H1 (cell line): ENCODE results near the gene SNX20. TPM values are rescaled to one million over a fixed set of nuclear protein-coding genes. Genes with fewer than 3 reads are reported as not detected.

ENCODE experiments used
- CTCF ChIA-PET: fragments of 300-600 bp; sonication (Branson Sonifier 250); formaldehyde crosslinking; loops from one replicate; lab custom pipeline; 2021; ENCODE audit not compliant: partially characterized antibody; lab: Charles Lee
- POLR2A ChIA-PET: fragments of 300-600 bp; sonication (Branson Sonifier 250); formaldehyde crosslinking; loops from one replicate; lab custom pipeline; 2021; ENCODE audit warnings: inconsistent platforms; ENCODE audit not compliant: partially characterized antibody; lab: Charles Lee
- DNase-seq, 2 experiments: peaks; one replicate each; pipeline versions ENCODE4 v3.0.0 to v3.0.0-alpha.2; 2010 to 2022; ENCODE audit warnings: low spot score in 2 of 2, low read depth in 1 of 2, mixed read lengths in 1 of 2
- FAIRE-seq: peaks from 2 replicates; lab custom pipeline; 2011; peaks lifted over from hg19 to GRCh38; lab: Jason Lieb, UNC
- H2AFZ ChIP-seq: 2 replicates; pipeline ENCODE4 v1.8.1; 2012; ENCODE audit warnings: low read length, inconsistent platforms
- H2AK5ac ChIP-seq: 2 replicates; pipeline ENCODE4 v1.6.1; 2013; ENCODE audit warnings: low read depth, low read length
- H2BK120ac ChIP-seq: replicated peaks from 2 replicates; pipeline ENCODE3; 2013; ENCODE audit warnings: low read depth, low read length, inconsistent platforms
- H2BK12ac ChIP-seq: 2 replicates; pipeline ENCODE4 v1.6.1; 2013; ENCODE audit warnings: low read depth, low read length
- H2BK15ac ChIP-seq: 2 replicates; pipeline ENCODE4 v1.6.1; 2013; ENCODE audit warnings: low read length
- H2BK20ac ChIP-seq: 2 replicates; pipeline ENCODE4 v1.6.1; 2013; ENCODE audit warnings: low read length
- H2BK5ac ChIP-seq: 2 replicates; pipeline ENCODE4 v1.6.1; 2013; ENCODE audit warnings: low read depth, low read length
- H3K14ac ChIP-seq: 2 replicates; pipeline ENCODE4 v1.6.1; 2013; ENCODE audit warnings: inconsistent platforms; ENCODE audit not compliant: insufficient read length
- H3K18ac ChIP-seq: 2 replicates; pipeline ENCODE4 v1.6.1; 2013; ENCODE audit warnings: low read length; ENCODE audit errors: extremely low read depth
- H3K23ac ChIP-seq: 2 replicates; pipeline ENCODE4 v1.6.1; 2013; ENCODE audit warnings: inconsistent platforms; ENCODE audit not compliant: insufficient read length
- H3K23me2 ChIP-seq: 2 replicates; pipeline ENCODE4 v1.6.1; 2013; ENCODE audit warnings: low read depth, low read length
- H3K27ac ChIP-seq: 2 replicates; pipeline ENCODE4 v1.6.1; 2011; ENCODE audit warnings: low read depth, low read length, inconsistent platforms
- H3K27me3 ChIP-seq, 4 experiments: replicated peaks in 1 of 4; 1 replicate in 1 of 4; 2 replicates in 3 of 4; pipeline versions ENCODE4 v1.6.1 to v1.8.1; 2011 to 2013; ENCODE audit warnings: low read length in 3 of 4, mild to moderate bottlenecking in 3 of 4, inconsistent platforms in 2 of 4, mixed read lengths in 2 of 4, moderate library complexity in 1 of 4; ENCODE audit not compliant: control insufficient read depth in 3 of 4, insufficient read depth in 3 of 4; ENCODE audit errors: extremely low read depth in 1 of 4
- H3K36me3 ChIP-seq, 4 experiments: 2 replicates each; pipeline versions ENCODE4 v1.6.1 to v1.8.1; 2011 to 2013; ENCODE audit warnings: mild to moderate bottlenecking in 4 of 4, low read length in 3 of 4, moderate library complexity in 2 of 4, control low read depth in 1 of 4, inconsistent platforms in 1 of 4; ENCODE audit not compliant: insufficient read depth in 4 of 4, control insufficient read depth in 2 of 4
- H3K4ac ChIP-seq: replicated peaks from 2 replicates; pipeline ENCODE3; 2013; ENCODE audit warnings: low read length, low read depth, mixed read lengths, inconsistent platforms; ENCODE audit not compliant: insufficient read length
- H3K4me1 ChIP-seq, 4 experiments: replicated peaks in 1 of 4; 1 replicate in 1 of 4; 2 replicates in 3 of 4; pipeline versions ENCODE4 v1.6.1 to v1.8.1; 2011 to 2013; ENCODE audit warnings: low read length in 3 of 4, inconsistent platforms in 2 of 4, mixed read lengths in 1 of 4; ENCODE audit not compliant: insufficient read depth in 4 of 4, control insufficient read depth in 3 of 4
- H3K4me2 ChIP-seq, 2 experiments: 2 replicates each; pipeline versions ENCODE4 v1.6.1 to v1.8.1; 2011 to 2013; ENCODE audit warnings: low read depth in 2 of 2, low read length in 2 of 2, control low read depth in 1 of 2, inconsistent platforms in 1 of 2, mild to moderate bottlenecking in 1 of 2; ENCODE audit not compliant: insufficient read depth in 1 of 2
- H3K4me3 ChIP-seq, 4 experiments: fragments of 200-600, 300-600 bp in 1 of 4; sonication (generic), shearing (Covaris generic), sonication (Bioruptor Twin) in 1 of 4; 2 replicates each; pipeline versions ENCODE4 v1.5.1 to v1.8.1; 2011 to 2016; ENCODE audit warnings: low read length in 4 of 4, low read depth in 3 of 4, control low read depth in 2 of 4, inconsistent platforms in 2 of 4, mild to moderate bottlenecking in 2 of 4, mixed read lengths in 1 of 4, moderate library complexity in 1 of 4; ENCODE audit not compliant: insufficient read depth in 2 of 4; ENCODE audit errors: extremely low read depth in 1 of 4
- H3K56ac ChIP-seq: replicated peaks from 2 replicates; pipeline ENCODE3; 2013; ENCODE audit warnings: low read depth, mild to moderate bottlenecking, mixed read lengths, low read length, inconsistent platforms; ENCODE audit not compliant: insufficient read length
- H3K79me1 ChIP-seq: 2 replicates; pipeline ENCODE4 v1.6.1; 2013; ENCODE audit warnings: low read depth, low read length, control low read depth
- H3K79me2 ChIP-seq, 2 experiments: 2 replicates each; pipeline versions ENCODE4 v1.6.1 to v1.8.1; 2012 to 2013; ENCODE audit warnings: low read length in 2 of 2, mild to moderate bottlenecking in 2 of 2, inconsistent platforms in 1 of 2; ENCODE audit not compliant: insufficient read depth in 2 of 2, control insufficient read depth in 1 of 2
- H3K9ac ChIP-seq, 4 experiments: replicated peaks in 1 of 4; 1 replicate in 1 of 4; 2 replicates in 3 of 4; pipeline versions ENCODE4 v1.6.1 to v1.8.1; 2011 to 2013; ENCODE audit warnings: low read depth in 3 of 4, low read length in 3 of 4, control low read depth in 2 of 4, mild to moderate bottlenecking in 2 of 4, moderate library complexity in 2 of 4, inconsistent platforms in 1 of 4; ENCODE audit errors: extremely low read depth in 1 of 4
- H3K9me3 ChIP-seq, 2 experiments: 2 replicates each; pipeline versions ENCODE4 v1.6.1 to v1.8.1; 2012 to 2013; ENCODE audit warnings: mild to moderate bottlenecking in 2 of 2, moderate library complexity in 2 of 2, control low read depth in 1 of 2, inconsistent platforms in 1 of 2, low read depth in 1 of 2, low read length in 1 of 2, mixed read lengths in 1 of 2; ENCODE audit not compliant: insufficient read depth in 2 of 2
- H4K20me1 ChIP-seq, 2 experiments: replicated peaks in 1 of 2; 2 replicates each; pipeline versions ENCODE3 to v1.8.1; 2011 to 2013; ENCODE audit warnings: inconsistent platforms in 2 of 2, low read length in 2 of 2, mild to moderate bottlenecking in 1 of 2; ENCODE audit not compliant: insufficient read depth in 2 of 2, control insufficient read depth in 1 of 2
- H4K5ac ChIP-seq: 2 replicates; pipeline ENCODE4 v1.6.1; 2013; ENCODE audit warnings: low read length, low read depth, mixed read lengths, inconsistent platforms; ENCODE audit not compliant: insufficient read length
- H4K8ac ChIP-seq: 2 replicates; pipeline ENCODE4 v1.8.0; 2013; ENCODE audit warnings: mild to moderate bottlenecking, moderate library complexity, low read length, inconsistent platforms; ENCODE audit not compliant: insufficient read depth; ENCODE audit errors: extremely low read depth
- H4K91ac ChIP-seq: replicated peaks from 2 replicates; pipeline ENCODE3; 2013; ENCODE audit warnings: low read length, mixed read lengths, inconsistent platforms; ENCODE audit not compliant: insufficient read length
- CBX5 ChIP-seq: fragments of 300-800, 300-1000 bp; sonication (generic); IDR thresholded peaks from 2 replicates; pipeline ENCODE4 v1.7.1; 2016; ENCODE audit warnings: antibody characterized with exemption, low read length, low read depth
- WGBS, 2 experiments: shearing (Covaris generic) in 1 of 2; methylation state at CpG; one replicate each; pipeline versions ENCODE4 v1.1.6 to v1.1.7; 2013 to 2015; ENCODE audit warnings: low lambda C conversion rate in 2 of 2, mixed read lengths in 2 of 2, inconsistent platforms in 1 of 2, low coverage in 1 of 2, missing lambda C conversion rate in 1 of 2; ENCODE audit not compliant: insufficient replicate concordance in 2 of 2, insufficient coverage in 1 of 2, insufficient read length in 1 of 2; ENCODE audit errors: extremely low coverage in 1 of 2, missing lambda C conversion rate in 1 of 2; 5-methylcytosine and 5-hydroxymethylcytosine counted together
- polyA plus RNA-seq, 7 experiments: library from polyadenylated mRNA; depleted of rRNA in 3 of 7; stranded (reverse) in 5 of 7; unstranded in 2 of 7; fragments of >200 nt in 5 of 7; fragments of 200-250 nt in 2 of 7; gene quantifications; 1 replicate in 5 of 7; 2 replicates in 1 of 7; 4 replicates in 1 of 7; pipeline versions ENCODE4 v1.2.1 to v1.2.3, GENCODE V29; 2011 to 2013; ENCODE audit warnings: missing spikeins in 2 of 7, mixed read lengths in 2 of 7
- total RNA-seq: library from RNA; stranded (reverse); fragmentation: NEBNext Ultra II Directional; extraction: Animal tissue kit (Norgen Biotek cat#: 25700); gene quantifications from 2 replicates; pipeline ENCODE4 v1.2.1, GENCODE V29; 2021
- TF ChIP-seq, protein P1 (sequence below): IDR thresholded peaks from 2 replicates; pipeline ENCODE4 v1.6.1; 2011; ENCODE audit warnings: low read length, improper control_type of control experiment

Gene SNX20
- total and polyA plus RNA-seq, 2 of the 8 experiments (the other 6 are each of a cell fraction or from before 2014, with no cell fraction given) = not detected

DNA sequence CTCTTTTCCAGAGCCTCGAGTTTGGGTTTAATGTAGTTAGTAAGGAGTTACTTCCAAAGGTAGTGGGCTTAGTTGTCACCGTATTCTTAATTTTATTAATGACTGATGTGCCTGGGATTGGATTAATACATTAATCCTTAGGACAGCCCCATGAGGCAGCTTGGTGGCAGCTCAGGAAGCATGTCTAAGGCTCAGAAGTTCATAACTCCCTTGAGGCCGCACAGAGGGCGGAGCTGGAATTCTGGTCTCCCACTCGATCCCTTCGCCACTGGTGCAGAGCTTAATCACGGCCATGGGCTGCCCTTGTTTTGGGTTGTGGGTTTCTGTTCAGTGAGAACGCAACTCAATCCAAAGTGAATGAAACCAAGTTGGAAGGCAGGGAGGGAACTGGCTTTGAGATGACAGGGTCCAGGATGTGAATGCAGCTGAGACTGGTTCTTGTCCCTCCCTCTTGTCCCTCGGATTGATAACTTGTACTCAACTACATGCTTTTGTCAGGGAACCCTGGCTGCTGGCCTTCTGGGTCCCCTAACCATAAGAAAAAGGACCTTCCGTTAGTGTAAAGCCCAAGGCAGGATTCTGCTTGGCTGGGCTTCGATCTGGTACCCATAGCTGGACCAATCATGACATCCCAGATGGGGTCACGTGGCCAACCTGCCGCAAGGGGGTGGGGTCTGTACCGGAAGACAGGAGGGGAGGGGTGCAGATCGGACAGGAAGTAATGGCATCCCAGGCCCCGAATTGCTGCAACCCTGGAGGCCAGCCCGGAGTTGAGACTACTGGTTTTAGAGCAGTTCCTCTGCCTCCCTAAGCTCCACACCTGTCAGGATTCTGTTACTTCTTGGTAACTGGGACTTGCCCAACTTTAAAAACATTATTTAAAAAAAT, 45.4 kb downstream of the SNX20 start:
- no peak overlapping the region for H3K4ac ChIP-seq
- H3K79me2 ChIP-seq = no peaks in the 10 kb centered on the region
- no peaks in the 10 kb centered on the region for H4K20me1 ChIP-seq
- no peaks in the 10 kb centered on the region for H3K79me1 ChIP-seq
- peak overlapping the region; percentile 48; the same call in 1 of the 2 replicates for H3K18ac ChIP-seq
- CTCF ChIA-PET = interaction anchor here (0.6 to 4.5 kb wide), 22 partner anchors 8 to 313 kb away, joined by 3 to 30 read pairs (median 4); no protein-coding TSS in a partner anchor
- H3K23ac ChIP-seq = no peak overlapping the region
- no peaks in the 10 kb centered on the region for H3K23me2 ChIP-seq
- H3K36me3 ChIP-seq = no peaks in the 10 kb centered on the region
- no peak overlapping the region for H2BK120ac ChIP-seq
- H3K27ac ChIP-seq = no peak overlapping the region
- H3K27me3 ChIP-seq = peaks cover 0 to 1% (median 0%) of the 10 kb centered on the region in 4 experiments; a peak in 1 of 7 replicates
- no peak overlapping the region for H3K14ac ChIP-seq
- no peak for DNase-seq
- H3K4me3 ChIP-seq = no peak overlapping the region
- H4K5ac ChIP-seq = no peak overlapping the region
- 92% methylated on average over 16 of the region's 17 CpGs; no CpG with 5 or more reads in 1 of the 2 experiments for WGBS, 2 experiments
- no peak overlapping the region for H4K8ac ChIP-seq
- H2AFZ ChIP-seq = no peak overlapping the region
- no peak overlapping the region for H3K9ac ChIP-seq
- H4K91ac ChIP-seq = no peak overlapping the region
- no peak overlapping the region for H3K56ac ChIP-seq
- no peak for FAIRE-seq
- no peaks in the 10 kb centered on the region for H3K4me1 ChIP-seq
- H2BK15ac ChIP-seq = no peak overlapping the region
- no peak overlapping the region for H2BK12ac ChIP-seq
- POLR2A ChIA-PET = no interaction called here
- no peak overlapping the region for H2BK20ac ChIP-seq
- no peaks in the 10 kb centered on the region for H3K9me3 ChIP-seq
- TF ChIP-seq, protein P1, sequence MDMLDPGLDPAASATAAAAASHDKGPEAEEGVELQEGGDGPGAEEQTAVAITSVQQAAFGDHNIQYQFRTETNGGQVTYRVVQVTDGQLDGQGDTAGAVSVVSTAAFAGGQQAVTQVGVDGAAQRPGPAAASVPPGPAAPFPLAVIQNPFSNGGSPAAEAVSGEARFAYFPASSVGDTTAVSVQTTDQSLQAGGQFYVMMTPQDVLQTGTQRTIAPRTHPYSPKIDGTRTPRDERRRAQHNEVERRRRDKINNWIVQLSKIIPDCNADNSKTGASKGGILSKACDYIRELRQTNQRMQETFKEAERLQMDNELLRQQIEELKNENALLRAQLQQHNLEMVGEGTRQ = peak; percentile 62
- TF ChIP-seq CBX5 = no peak
- no peak overlapping the region for H3K4me2 ChIP-seq
- H2AK5ac ChIP-seq = no peak overlapping the region
- H2BK5ac ChIP-seq = no peak overlapping the region
